Upper lobe of right lung (tissue), 1 donor: ENCODE results near the gene WDR55. TPM values are rescaled to one million over a fixed set of nuclear protein-coding genes. Genes with fewer than 3 reads are reported as not detected.
"Not testable (repeated sequence)": the region's sequence is repeated elsewhere in the genome, so short reads cannot be mapped to it uniquely, and the experiment has no call there.

Source experiments
- ATAC-seq: fragments of 200-7000 bp; cut with Tn5 transposase; one replicate; pipeline ENCODE4 v1.9.1; 2020; ENCODE audit warnings: mild to moderate bottlenecking, moderate library complexity
- DNase-seq: peaks from one replicate; pipeline ENCODE4 v3.0.0-alpha.2; 2020
- H3K27ac ChIP-seq: fragments of 200-600 bp; one replicate; pipeline ENCODE4 v1.8.0; 2022
- H3K27me3 ChIP-seq: fragments of 200-600 bp; one replicate; pipeline ENCODE4 v1.8.0; 2022; ENCODE audit warnings: mild to moderate bottlenecking
- H3K36me3 ChIP-seq: fragments of 200-600 bp; one replicate; pipeline ENCODE4 v1.8.0; 2022
- H3K4me1 ChIP-seq: fragments of 200-600 bp; one replicate; pipeline ENCODE4 v1.8.0; 2022
- H3K4me3 ChIP-seq: fragments of 200-600 bp; one replicate; pipeline ENCODE4 v1.8.0; 2022; ENCODE audit warnings: mild to moderate bottlenecking
- H3K9me3 ChIP-seq: fragments of 200-600 bp; one replicate; pipeline ENCODE4 v1.8.0; 2022
- CTCF ChIP-seq: fragments of 200-600 bp; IDR thresholded peaks from one replicate; pipeline ENCODE4 v1.8.0; 2022; ENCODE audit warnings: antibody characterized with exemption
- intact Hi-C: fragments of 100-400 bp; cut with DNase I; formaldehyde crosslinking; loops from one replicate; pipeline ENCODE4 v1.11.0; 2022
- microRNA-seq: library from miRNA; unstranded; fragments of <30 nt; microRNA quantifications from one replicate; pipeline ENCODE4 v1.2.0, GENCODE V29; 2020; ENCODE audit warnings: borderline microRNAs expressed
- total RNA-seq: library from RNA; stranded (reverse); fragmentation: NEBNext Ultra II Directional; extraction: Animal tissue kit (Norgen Biotek cat#: 25700); gene quantifications from one replicate; pipeline ENCODE4 v1.2.1, GENCODE V29; 2021
- donor health status: DM: no; HTN: yes; CAD: no; lungs with severe emphysema.

Gene WDR55
- total RNA-seq, 1 donor from 2014 or later: 23.4 TPM

DNA sequence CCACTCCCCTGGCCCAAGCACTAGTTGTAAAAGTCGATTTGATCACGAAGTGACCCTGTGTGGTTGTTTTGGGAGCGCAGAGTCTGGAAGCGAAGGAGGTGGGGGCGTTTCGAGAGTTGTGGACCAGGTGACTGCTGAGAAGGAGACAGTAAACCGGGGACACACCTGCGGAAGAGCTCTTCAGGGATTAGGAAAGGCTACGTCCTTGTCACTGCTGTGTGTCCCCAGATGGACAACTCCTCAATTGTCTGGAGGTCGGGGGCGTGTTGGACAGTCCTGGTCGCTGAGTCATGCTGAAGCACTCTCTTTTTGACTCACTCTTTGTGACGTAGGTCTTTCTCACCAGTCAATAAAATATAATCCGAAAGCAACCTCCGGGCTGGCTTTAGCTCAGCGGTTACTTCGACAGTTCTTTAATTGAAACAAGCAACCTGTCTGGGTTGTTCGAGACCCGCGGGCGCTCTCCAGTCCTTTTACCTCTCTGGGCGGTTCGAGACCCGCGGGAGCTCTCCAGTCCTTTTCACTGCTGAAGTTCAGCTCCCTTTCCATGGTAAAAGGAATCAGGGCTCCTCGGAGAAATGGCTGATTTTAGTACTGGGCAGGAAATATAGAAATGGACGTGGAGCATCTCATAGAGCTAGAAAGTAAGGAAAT is 46.3 kb downstream of the WDR55 start:
- intact Hi-C loops: no loop called here
- no peaks in the 10 kb centered on the region for H3K27me3 ChIP-seq
- ATAC-seq (peak; percentile 96), DNase-seq (peak; percentile 91)
- no peak for TF ChIP-seq CTCF
- H3K4me1 ChIP-seq: peaks cover 11% of the 10 kb centered on the region
- no peaks in the 10 kb centered on the region for H3K9me3 ChIP-seq
- peaks cover 14% of the 10 kb centered on the region for H3K36me3 ChIP-seq
- peak overlapping the region; percentile 89 for H3K27ac ChIP-seq
- peak overlapping the region; percentile 74 for H3K4me3 ChIP-seq

- intact Hi-C loops: no loop called here
- ATAC-seq: no peak
- peaks cover 11% of the 10 kb centered on the region for H3K4me1 ChIP-seq
- no peaks in the 10 kb centered on the region for H3K9me3 ChIP-seq
- DNase-seq: no peak
- peaks cover 6% of the 10 kb centered on the region for H3K36me3 ChIP-seq
- H3K4me3 ChIP-seq: peak overlapping the region; percentile 74
- no peak overlapping the region for H3K27ac ChIP-seq
- TF ChIP-seq CTCF: no peak
- H3K27me3 ChIP-seq: no peaks in the 10 kb centered on the region
Observed at GRCh38 chr5:140711794-140712193, 47.1 kb downstream of the WDR55 start.

DNA sequence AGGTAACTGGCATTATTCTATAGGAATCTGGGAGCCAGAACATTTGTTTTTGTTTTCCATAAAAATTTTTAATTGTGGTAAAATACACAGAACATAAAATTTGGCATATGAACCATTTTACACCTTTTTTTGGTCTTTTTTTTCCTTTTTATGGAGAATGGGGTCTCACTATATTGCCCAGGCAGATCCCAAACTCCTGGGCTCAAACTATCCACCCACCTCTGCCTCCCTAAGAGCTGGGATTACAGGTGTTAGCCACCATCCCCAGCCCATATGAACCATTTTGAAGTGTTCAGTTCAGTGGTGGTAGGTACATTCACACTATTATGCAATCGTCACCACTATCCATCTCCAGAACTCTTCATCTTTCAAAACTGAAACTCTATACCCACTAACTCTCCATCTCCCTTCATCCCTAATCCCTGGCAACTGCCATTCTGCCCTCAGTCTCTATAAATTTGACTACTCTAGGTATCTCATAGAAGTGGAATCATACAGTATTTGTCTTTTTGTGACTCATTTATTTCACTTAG is 48.9 kb downstream of the WDR55 start:
- no peaks in the 10 kb centered on the region for H3K27me3 ChIP-seq
- ATAC-seq: no peak
- peaks cover 11% of the 10 kb centered on the region for H3K4me1 ChIP-seq
- H3K36me3 ChIP-seq: no peaks in the 10 kb centered on the region
- no peak for TF ChIP-seq CTCF
- DNase-seq: no peak
- intact Hi-C loops: no loop called here
- no peaks in the 10 kb centered on the region for H3K9me3 ChIP-seq
- H3K4me3 ChIP-seq: no peak overlapping the region
- H3K27ac ChIP-seq: no peak overlapping the region

DNA sequence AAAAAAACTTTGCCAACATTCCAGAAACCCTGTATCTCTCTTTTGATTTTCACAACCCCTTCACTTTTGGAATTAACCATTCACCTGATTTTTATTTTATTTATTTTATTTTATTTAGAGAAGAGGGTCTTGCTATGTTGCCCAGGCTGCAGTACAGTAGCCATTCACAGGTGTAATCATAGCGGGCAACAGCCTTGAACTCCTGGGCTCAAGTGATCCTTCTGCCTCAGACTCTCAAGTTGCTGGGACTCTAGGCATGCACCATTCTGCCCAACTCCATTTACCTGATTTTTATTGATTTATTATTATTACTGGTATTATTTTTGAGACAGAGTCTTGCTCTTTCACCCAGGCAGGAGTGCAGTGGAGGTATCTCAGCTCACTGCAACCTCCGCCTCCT is 51.5 kb downstream of the WDR55 start:
- H3K4me3 ChIP-seq, H3K27ac ChIP-seq, H3K27me3 ChIP-seq, H3K9me3 ChIP-seq, DNase-seq, H3K36me3 ChIP-seq, ATAC-seq, H3K4me1 ChIP-seq, intact Hi-C loops: not testable (repeated sequence)

DNA sequence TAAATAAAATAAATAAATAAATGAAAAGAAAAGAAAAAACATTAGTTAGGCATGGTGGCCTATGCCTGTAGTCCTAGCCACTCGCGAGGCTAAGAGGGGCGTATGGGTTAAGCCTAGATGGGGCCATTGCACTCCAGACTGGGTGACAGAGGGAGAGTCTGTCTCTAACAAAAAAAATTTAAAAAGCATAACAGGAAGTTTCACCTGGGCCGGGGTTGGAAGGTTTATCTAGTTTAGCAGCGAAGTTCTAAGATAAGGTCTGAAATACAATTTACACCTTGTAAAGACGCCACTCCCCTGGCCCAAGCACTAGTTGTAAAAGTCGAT is 53.5 kb downstream of the WDR55 start:
- no peak overlapping the region for H3K27ac ChIP-seq
- DNase-seq: no peak

GRCh38 chr5:140720738-140721137 is 56.0 kb downstream of the WDR55 start:
- H3K9me3 ChIP-seq, H3K27ac ChIP-seq, H3K27me3 ChIP-seq, intact Hi-C loops, ATAC-seq, H3K4me1 ChIP-seq, H3K4me3 ChIP-seq, DNase-seq, H3K36me3 ChIP-seq: not testable (repeated sequence)

More for the DNA sequence above, 53.5 kb downstream of the WDR55 start:
- Histone ChIP-seq H3K27me3 (no peaks in the 10 kb centered on the region), H3K4me3 (no peak overlapping the region), H3K4me1 (no peaks in the 10 kb centered on the region), H3K36me3 (no peaks in the 10 kb centered on the region), H3K9me3 (no peaks in the 10 kb centered on the region)
- ATAC-seq: no peak
- intact Hi-C loops: no loop called here
- TF ChIP-seq CTCF: no peak

GRCh38 chr5:140721395-140721794 is 56.7 kb downstream of the WDR55 start:
- ATAC-seq, H3K9me3 ChIP-seq, DNase-seq, H3K27me3 ChIP-seq, H3K27ac ChIP-seq, H3K4me3 ChIP-seq, intact Hi-C loops, H3K4me1 ChIP-seq, H3K36me3 ChIP-seq: not testable (repeated sequence)

Small RNA genes within 50 kb of the gene (microRNA-seq; reads per million reads assigned to microRNA genes)
- not detected for gene MIR3655

Other genes starting within 250 kb of the WDR55 start
- 21.4 TPM for gene EIF4EBP3, start 117.2 kb upstream of the WDR55 start, total RNA-seq
- 19.4 TPM for gene SRA1, start 107.4 kb upstream of the WDR55 start, total RNA-seq
- gene APBB3, start 100.3 kb upstream of the WDR55 start, total RNA-seq: 25.8 TPM
- gene SLC35A4, start 100.1 kb upstream of the WDR55 start, total RNA-seq: 89.4 TPM
- 127 TPM for gene CD14, start 31.7 kb upstream of the WDR55 start, total RNA-seq
- 10.7 TPM for gene TMCO6, start 25.5 kb upstream of the WDR55 start, total RNA-seq
- 47.2 TPM for gene NDUFA2, start 17.3 kb upstream of the WDR55 start, total RNA-seq
- gene IK, start 17.1 kb upstream of the WDR55 start, total RNA-seq: 63.5 TPM
- gene DND1, start 8.7 kb downstream of the WDR55 start, total RNA-seq: 0.84 TPM
- 46.9 TPM for gene HARS1, start 26.5 kb downstream of the WDR55 start, total RNA-seq
- 23.1 TPM for gene HARS2, start 26.6 kb downstream of the WDR55 start, total RNA-seq
- 42.3 TPM for gene ZMAT2, start 35.5 kb downstream of the WDR55 start, total RNA-seq
- gene PCDHA1, start 121.2 kb downstream of the WDR55 start, total RNA-seq: not detected
- 0.35 TPM for gene PCDHA2, start 129.9 kb downstream of the WDR55 start, total RNA-seq
- gene PCDHA3, start 136.2 kb downstream of the WDR55 start, total RNA-seq: 1.3 TPM
- gene PCDHA4, start 142.2 kb downstream of the WDR55 start, total RNA-seq: 1.1 TPM
- 0.43 TPM for gene PCDHA5, start 156.7 kb downstream of the WDR55 start, total RNA-seq
- 0.64 TPM for gene PCDHA6, start 163.1 kb downstream of the WDR55 start, total RNA-seq
- 0.35 TPM for gene PCDHA7, start 169.4 kb downstream of the WDR55 start, total RNA-seq
- 0.49 TPM for gene PCDHA8, start 176.3 kb downstream of the WDR55 start, total RNA-seq
- gene PCDHA9, start 183.5 kb downstream of the WDR55 start, total RNA-seq: 0.20 TPM
- gene PCDHA10, start 191.0 kb downstream of the WDR55 start, total RNA-seq: 1.7 TPM
- 0.38 TPM for gene PCDHA11, start 204.1 kb downstream of the WDR55 start, total RNA-seq
- gene PCDHA12, start 210.4 kb downstream of the WDR55 start, total RNA-seq: 8.8 TPM
- gene PCDHA13, start 217.2 kb downstream of the WDR55 start, total RNA-seq: 2.3 TPM